Measurements from ENCODE around the gene COPG1. TPM values are rescaled to one million over a fixed set of nuclear protein-coding genes. Genes with fewer than 3 reads are reported as not detected.

COPG1 gene
- total RNA-seq, 6 donors from 2014 or later = 108 to 191 (median 171) TPM

GRCh38 chr3:129234441-129234840, 15.0 kb upstream of the COPG1 start:
- H3K4me3 ChIP-seq = no peak overlapping the region
- TF ChIP-seq POLR2A (IDR thresholded peaks at IDR 0.05) (no peak), POLR2AphosphoS5 (IDR thresholded peaks at IDR 0.05) (no peak), EP300 (IDR thresholded peaks at IDR 0.05) (no peak)
- TF ChIP-seq, protein P1, sequence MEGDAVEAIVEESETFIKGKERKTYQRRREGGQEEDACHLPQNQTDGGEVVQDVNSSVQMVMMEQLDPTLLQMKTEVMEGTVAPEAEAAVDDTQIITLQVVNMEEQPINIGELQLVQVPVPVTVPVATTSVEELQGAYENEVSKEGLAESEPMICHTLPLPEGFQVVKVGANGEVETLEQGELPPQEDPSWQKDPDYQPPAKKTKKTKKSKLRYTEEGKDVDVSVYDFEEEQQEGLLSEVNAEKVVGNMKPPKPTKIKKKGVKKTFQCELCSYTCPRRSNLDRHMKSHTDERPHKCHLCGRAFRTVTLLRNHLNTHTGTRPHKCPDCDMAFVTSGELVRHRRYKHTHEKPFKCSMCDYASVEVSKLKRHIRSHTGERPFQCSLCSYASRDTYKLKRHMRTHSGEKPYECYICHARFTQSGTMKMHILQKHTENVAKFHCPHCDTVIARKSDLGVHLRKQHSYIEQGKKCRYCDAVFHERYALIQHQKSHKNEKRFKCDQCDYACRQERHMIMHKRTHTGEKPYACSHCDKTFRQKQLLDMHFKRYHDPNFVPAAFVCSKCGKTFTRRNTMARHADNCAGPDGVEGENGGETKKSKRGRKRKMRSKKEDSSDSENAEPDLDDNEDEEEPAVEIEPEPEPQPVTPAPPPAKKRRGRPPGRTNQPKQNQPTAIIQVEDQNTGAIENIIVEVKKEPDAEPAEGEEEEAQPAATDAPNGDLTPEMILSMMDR (IDR thresholded peaks at IDR 0.05) = no peak

GRCh38 chr3:129235344-129235917, 14.0 kb upstream of the COPG1 start:
- Histone ChIP-seq H3K27me3 (no peaks in the 10 kb centered on the region), H3K4me3 (no peak overlapping the region), H3K9me3 (no peaks in the 10 kb centered on the region), H3K36me3 (no peaks in the 10 kb centered on the region), H3K4me1 (peaks cover 0 to 22% (median 20%) of the 10 kb centered on the region in 4 donors), H3K27ac (peak overlapping the region in 3 of 4 donors; percentile 32 to 79 (median 65))
- no peak for ATAC-seq (ENCODE audit: low FRiP score in 2 of 2)
- DNase-seq = no peak
- WGBS, 2 donors = 75 to 85% methylated on average over 4 of the region's 4 CpGs
- no peak for TF ChIP-seq EP300 (IDR thresholded peaks at IDR 0.05)
- no peak for TF ChIP-seq POLR2A (IDR thresholded peaks at IDR 0.05)
- no peak for TF ChIP-seq POLR2AphosphoS5 (IDR thresholded peaks at IDR 0.05)
- TF ChIP-seq, protein P1 (IDR thresholded peaks at IDR 0.05) = no peak

More at GRCh38 chr3:129234441-129234840, 15.0 kb upstream of the COPG1 start:
- Histone ChIP-seq H3K9me3 (no peaks in the 10 kb centered on the region), H3K27me3 (no peaks in the 10 kb centered on the region), H3K27ac (peak overlapping the region; percentile 62 to 79 (median 66)), H3K36me3 (no peaks in the 10 kb centered on the region), H3K4me1 (peaks cover 4 to 24% (median 16%) of the 10 kb centered on the region in 4 donors)
- DNase-seq = no peak
- 92 to 95% methylated on average over 3 of the region's 3 CpGs for WGBS, 2 donors
- ATAC-seq (ENCODE audit: low FRiP score in 2 of 2) = no peak

DNA sequence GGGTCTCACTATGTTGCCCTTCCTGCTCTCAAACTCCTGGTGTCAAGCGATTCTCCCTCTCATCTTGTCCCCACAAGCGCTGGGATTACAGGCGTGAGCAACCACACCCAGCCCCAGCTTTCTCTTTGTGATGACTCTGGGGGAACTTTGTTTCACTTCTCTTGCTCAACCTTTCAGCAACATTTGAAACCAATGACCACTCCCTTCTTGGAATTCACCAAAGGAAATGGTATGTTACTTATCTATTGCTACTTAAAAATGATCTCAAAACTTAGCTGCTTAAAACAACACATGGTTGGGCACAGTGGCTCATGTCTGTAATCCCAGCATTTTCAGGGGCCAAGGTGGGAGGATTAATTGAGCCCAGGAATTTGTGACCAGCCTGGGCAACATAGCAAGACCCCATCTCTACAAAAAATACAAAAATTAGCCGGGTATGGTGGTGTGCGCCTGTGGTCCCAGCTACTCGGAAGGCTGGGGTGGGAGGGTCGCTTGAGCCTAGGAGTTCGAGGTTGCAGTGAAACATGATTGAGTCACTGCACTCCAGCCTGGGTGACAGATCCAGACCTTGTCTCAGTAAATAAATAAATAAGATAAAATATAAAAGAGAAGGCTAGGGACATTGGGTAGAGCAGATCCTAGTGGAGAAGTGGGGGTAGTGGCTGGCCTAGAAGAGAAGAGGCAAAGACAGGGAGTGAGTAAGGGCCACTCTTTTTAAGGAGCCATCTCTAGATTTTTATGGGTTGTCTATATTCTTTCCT, 10.3 kb upstream of the COPG1 start:
- 61 to 65% methylated on average over 8 of the region's 8 CpGs for WGBS, 2 donors
- Histone ChIP-seq H3K36me3 (no peaks in the 10 kb centered on the region), H3K4me3 (no peak overlapping the region), H3K9me3 (no peaks in the 10 kb centered on the region), H3K27ac (peak overlapping the region; percentile 66 to 86 (median 82)), H3K27me3 (no peaks in the 10 kb centered on the region), H3K4me1 (peaks cover 0 to 24% (median 20%) of the 10 kb centered on the region in 4 donors)
- TF ChIP-seq EP300 (IDR thresholded peaks at IDR 0.05) = peak in 2 of 4 donors; percentile 34 to 36
- peak; percentile 31 to 53 for TF ChIP-seq POLR2AphosphoS5 (IDR thresholded peaks at IDR 0.05)
- TF ChIP-seq, protein P1 (IDR thresholded peaks at IDR 0.05) = no peak
- TF ChIP-seq POLR2A (IDR thresholded peaks at IDR 0.05) = peak in 1 of 4 donors; percentile 58
- DNase-seq (peak in 1 of 2 donors; percentile 58), ATAC-seq (ENCODE audit: low FRiP score in 2 of 2) (peak in 1 of 2 donors; percentile 90)

GRCh38 chr3:129239991-129240390, 9.4 kb upstream of the COPG1 start:
- no peaks in the 10 kb centered on the region for H3K36me3 ChIP-seq
- no peaks in the 10 kb centered on the region for H3K9me3 ChIP-seq
- no peaks in the 10 kb centered on the region for H3K27me3 ChIP-seq
- DNase-seq (no peak), ATAC-seq (ENCODE audit: low FRiP score in 2 of 2) (no peak)
- peak overlapping the region; percentile 66 to 86 (median 82) for H3K27ac ChIP-seq
- peaks cover 0 to 29% (median 20%) of the 10 kb centered on the region in 4 donors for H3K4me1 ChIP-seq
- H3K4me3 ChIP-seq = no peak overlapping the region
- WGBS, 2 donors = 77 to 89% methylated on average over 6 of the region's 6 CpGs
- TF ChIP-seq, protein P1 (IDR thresholded peaks at IDR 0.05) = no peak
- TF ChIP-seq POLR2AphosphoS5 (IDR thresholded peaks at IDR 0.05) (no peak), POLR2A (IDR thresholded peaks at IDR 0.05) (no peak), EP300 (IDR thresholded peaks at IDR 0.05) (no peak)

Data from upper lobe of left lung (tissue), 6 donors.